Osteocyte (in vitro differentiated cells): ENCODE results near the gene ANK2. TPM values are rescaled to one million over a fixed set of nuclear protein-coding genes. Genes with fewer than 3 reads are reported as not detected.

Experiments
- DNase-seq: peaks from one replicate; pipeline ENCODE4 v3.0.0; 2021; ENCODE audit warnings: mixed read lengths; ENCODE audit not compliant: unreplicated experiment; ENCODE audit errors: extremely low spot score
- H3K27ac Mint-ChIP-seq: one replicate; pipeline ENCODE4 v1.8.0; 2021; ENCODE audit warnings: mild to moderate bottlenecking, mixed read lengths; ENCODE audit not compliant: unreplicated experiment
- H3K27me3 Mint-ChIP-seq: one replicate; pipeline ENCODE4 v1.8.0; 2021; ENCODE audit warnings: mixed read lengths; ENCODE audit not compliant: unreplicated experiment
- H3K36me3 Mint-ChIP-seq: one replicate; pipeline ENCODE4 v1.8.0; 2021; ENCODE audit warnings: mixed read lengths; ENCODE audit not compliant: unreplicated experiment
- H3K4me1 Mint-ChIP-seq: one replicate; pipeline ENCODE4 v1.8.0; 2021; ENCODE audit warnings: mixed read lengths; ENCODE audit not compliant: unreplicated experiment
- H3K4me3 Mint-ChIP-seq: one replicate; pipeline ENCODE4 v1.8.0; 2021; ENCODE audit warnings: mild to moderate bottlenecking, moderate library complexity, mixed read lengths; ENCODE audit not compliant: unreplicated experiment
- H3K9me3 Mint-ChIP-seq: one replicate; pipeline ENCODE4 v1.8.0; 2021; ENCODE audit warnings: mixed read lengths; ENCODE audit not compliant: unreplicated experiment
- total RNA-seq: library from RNA; stranded (reverse); gene quantifications from 2 replicates; pipeline ENCODE4 v1.2.1, GENCODE V29; 2021
- TF ChIP-seq, protein P1 (sequence below): fragments of 200-600 bp; sonication (generic); IDR thresholded peaks from 2 replicates; pipeline ENCODE4 v1.5.0; 2021; ENCODE audit warnings: antibody characterized with exemption, mild to moderate bottlenecking, moderate library complexity

Gene ANK2
- total RNA-seq, 1 donor from 2014 or later, result 17.2 TPM

DNA sequence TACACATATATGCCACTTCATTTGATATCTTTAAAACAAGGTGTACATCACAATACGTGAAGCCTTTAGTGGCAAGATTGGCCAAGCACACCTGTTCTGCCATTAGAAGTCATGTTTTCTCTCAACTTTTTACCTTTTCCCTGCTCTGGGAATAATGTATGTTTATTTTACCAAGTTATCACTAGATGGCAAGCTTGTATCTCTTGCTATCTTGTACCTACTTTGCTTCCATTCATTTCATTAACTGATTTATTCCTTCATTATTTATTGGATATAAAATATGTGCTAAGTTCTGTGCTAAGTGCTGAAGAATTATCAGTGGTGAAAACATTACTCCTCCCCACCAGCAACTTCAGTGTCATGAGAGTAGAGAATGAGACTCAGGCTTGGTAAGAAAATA is 245.5 kb downstream of the ANK2 start:
- Mint-ChIP-seq H3K36me3 (peaks cover 3% of the 10 kb centered on the region), H3K4me1 (peaks cover 8% of the 10 kb centered on the region), H3K9me3 (no peaks in the 10 kb centered on the region), H3K27me3 (no peaks in the 10 kb centered on the region), H3K4me3 (no peak overlapping the region), H3K27ac (no peak overlapping the region)
- no peak for DNase-seq
- TF ChIP-seq, protein P1, sequence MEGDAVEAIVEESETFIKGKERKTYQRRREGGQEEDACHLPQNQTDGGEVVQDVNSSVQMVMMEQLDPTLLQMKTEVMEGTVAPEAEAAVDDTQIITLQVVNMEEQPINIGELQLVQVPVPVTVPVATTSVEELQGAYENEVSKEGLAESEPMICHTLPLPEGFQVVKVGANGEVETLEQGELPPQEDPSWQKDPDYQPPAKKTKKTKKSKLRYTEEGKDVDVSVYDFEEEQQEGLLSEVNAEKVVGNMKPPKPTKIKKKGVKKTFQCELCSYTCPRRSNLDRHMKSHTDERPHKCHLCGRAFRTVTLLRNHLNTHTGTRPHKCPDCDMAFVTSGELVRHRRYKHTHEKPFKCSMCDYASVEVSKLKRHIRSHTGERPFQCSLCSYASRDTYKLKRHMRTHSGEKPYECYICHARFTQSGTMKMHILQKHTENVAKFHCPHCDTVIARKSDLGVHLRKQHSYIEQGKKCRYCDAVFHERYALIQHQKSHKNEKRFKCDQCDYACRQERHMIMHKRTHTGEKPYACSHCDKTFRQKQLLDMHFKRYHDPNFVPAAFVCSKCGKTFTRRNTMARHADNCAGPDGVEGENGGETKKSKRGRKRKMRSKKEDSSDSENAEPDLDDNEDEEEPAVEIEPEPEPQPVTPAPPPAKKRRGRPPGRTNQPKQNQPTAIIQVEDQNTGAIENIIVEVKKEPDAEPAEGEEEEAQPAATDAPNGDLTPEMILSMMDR, result peak; percentile 11

DNA sequence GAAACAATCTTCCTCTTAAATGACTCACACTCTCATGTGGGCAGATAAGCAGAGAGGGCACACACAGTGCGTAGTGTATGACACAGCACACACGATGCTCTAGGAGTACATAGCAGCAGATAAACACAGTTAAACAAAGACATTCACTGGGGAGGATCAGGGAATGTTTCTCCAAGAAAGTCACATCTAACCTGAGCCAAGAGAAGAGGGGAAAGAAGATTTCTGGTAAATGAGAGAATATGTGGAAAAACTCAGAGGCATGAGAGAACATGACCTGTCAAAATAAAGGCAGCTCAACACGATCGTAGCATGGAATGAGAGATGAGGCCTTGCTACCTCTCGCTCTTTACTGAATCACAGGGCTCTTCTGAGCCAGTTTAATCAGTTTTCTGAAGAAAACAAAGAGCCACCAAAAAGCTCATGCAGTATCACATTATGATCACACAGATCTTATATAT is 251.0 kb downstream of the ANK2 start:
- H3K4me1 Mint-ChIP-seq, result peaks cover 5% of the 10 kb centered on the region
- H3K27ac Mint-ChIP-seq, result no peak overlapping the region
- no peak overlapping the region for H3K4me3 Mint-ChIP-seq
- TF ChIP-seq, protein P1, result no peak
- H3K36me3 Mint-ChIP-seq, result no peaks in the 10 kb centered on the region
- H3K9me3 Mint-ChIP-seq, result no peaks in the 10 kb centered on the region
- H3K27me3 Mint-ChIP-seq, result no peaks in the 10 kb centered on the region
- DNase-seq, result no peak

DNA sequence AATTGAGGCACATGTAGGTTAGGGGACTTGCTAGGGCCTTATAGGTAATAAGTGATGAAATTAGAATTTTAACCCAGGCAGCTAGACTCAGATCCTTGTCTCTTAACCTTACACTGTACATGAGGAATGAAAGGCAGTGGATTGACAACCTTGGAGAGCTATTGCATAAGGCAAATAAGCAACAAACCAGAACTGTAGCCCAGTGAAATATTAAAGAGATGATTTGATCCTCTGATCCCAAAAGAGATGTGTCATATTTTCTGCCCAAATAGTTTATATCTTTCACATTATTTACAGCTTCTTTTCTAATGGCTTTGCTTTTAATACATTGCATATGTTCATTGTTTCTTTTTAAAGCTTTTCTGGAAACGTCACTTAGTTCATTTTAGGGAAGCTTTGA is 252.6 kb downstream of the ANK2 start:
- Mint-ChIP-seq H3K27me3 (no peaks in the 10 kb centered on the region), H3K27ac (no peak overlapping the region), H3K9me3 (no peaks in the 10 kb centered on the region), H3K4me3 (no peak overlapping the region), H3K4me1 (peaks cover 5% of the 10 kb centered on the region), H3K36me3 (no peaks in the 10 kb centered on the region)
- TF ChIP-seq, protein P1, result no peak
- DNase-seq, result no peak

DNA sequence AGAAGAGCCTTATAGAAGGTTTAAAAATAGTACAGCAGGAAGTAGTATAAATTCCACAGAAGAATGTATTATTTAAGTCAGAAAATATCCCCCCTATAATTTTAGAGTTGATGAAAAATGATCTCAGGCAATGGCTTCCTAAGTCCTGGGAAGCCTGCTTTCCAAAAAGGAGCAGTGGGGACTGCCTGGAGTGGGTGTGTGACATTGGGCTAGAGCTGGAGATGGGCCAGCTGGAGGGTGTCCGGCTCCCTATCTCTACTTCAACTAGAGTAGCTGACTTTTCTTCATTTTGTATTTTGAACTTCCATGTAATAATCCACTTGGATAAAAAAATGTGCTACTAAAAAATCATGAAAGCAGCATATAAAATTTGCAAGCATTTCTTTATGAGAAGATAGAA is 253.9 kb downstream of the ANK2 start:
- DNase-seq, result no peak

DNA sequence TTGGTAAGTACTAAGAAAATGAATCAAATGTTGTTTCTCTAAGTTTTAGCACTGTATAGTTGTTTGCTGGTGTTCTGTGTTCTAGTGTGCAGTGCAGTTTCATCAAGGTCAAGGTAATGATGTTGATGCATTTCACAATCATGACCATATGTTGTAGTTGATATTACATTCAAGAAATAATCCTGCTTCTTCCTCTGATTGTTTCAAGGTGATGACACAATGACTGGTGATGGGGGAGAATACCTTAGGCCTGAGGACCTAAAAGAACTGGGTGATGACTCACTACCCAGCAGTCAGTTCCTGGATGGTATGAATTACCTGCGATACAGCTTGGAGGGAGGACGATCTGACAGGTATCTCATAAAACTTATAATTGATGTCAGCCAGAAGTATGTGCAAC is 261.6 kb downstream of the ANK2 start:
- no peak for DNase-seq
- Mint-ChIP-seq H3K9me3 (no peaks in the 10 kb centered on the region), H3K4me3 (no peak overlapping the region), H3K4me1 (no peaks in the 10 kb centered on the region), H3K27ac (no peak overlapping the region), H3K27me3 (peaks cover 2% of the 10 kb centered on the region), H3K36me3 (no peaks in the 10 kb centered on the region)
- TF ChIP-seq, protein P1, result no peak

More for the DNA sequence above, 253.9 kb downstream of the ANK2 start:
- Mint-ChIP-seq H3K4me3 (no peak overlapping the region), H3K27ac (peak overlapping the region; percentile 4), H3K36me3 (no peaks in the 10 kb centered on the region), H3K27me3 (no peaks in the 10 kb centered on the region), H3K4me1 (peaks cover 5% of the 10 kb centered on the region), H3K9me3 (no peaks in the 10 kb centered on the region)
- TF ChIP-seq, protein P1, result no peak
